ENCODE data around the gene BSCL2. TPM values are rescaled to one million over a fixed set of nuclear protein-coding genes. Genes with fewer than 3 reads are reported as not detected.

Gene BSCL2
- total RNA-seq, 1 experiment from 2014 or later = 77.4 TPM

GRCh38 chr11:62712861-62713260 lies 5.6 kb upstream of the BSCL2 start:
- no peak overlapping the region for H2AK5ac ChIP-seq (ENCODE audit: insufficient read length, low read length)
- no peak overlapping the region for H3K4ac ChIP-seq (ENCODE audit: low read depth, low read length)
- H2BK20ac ChIP-seq (ENCODE audit: low read depth, low read length, poor library complexity, severe bottlenecking) = no peak overlapping the region
- H3T11ph ChIP-seq (ENCODE audit: low read length) = no peak overlapping the region
- no peaks in the 10 kb centered on the region for H4K20me1 ChIP-seq (ENCODE audit: control insufficient read depth, insufficient read depth, insufficient read length)
- Mint-ChIP-seq H3K27ac (peak overlapping the region in 1 of 3 experiments; percentile 87; a peak in 1 of 7 replicates), H3K4me3 (no peak overlapping the region; a peak in 1 of 5 replicates), H3K27me3 (ENCODE audit: low read depth) (no peaks in the 10 kb centered on the region), H3K4me1 (peaks cover 31 to 52% of the 10 kb centered on the region in 2 experiments), H3K9me3 (no peaks in the 10 kb centered on the region; a peak in 1 of 5 replicates), H3K36me3 (ENCODE audit: insufficient read depth in 1 of 3, low read depth in 3 of 3) (peaks cover 41 to 75% (median 70%) of the 10 kb centered on the region in 3 experiments)
- DNase-seq = no peak
- no peaks in the 10 kb centered on the region for H3K9me3 ChIP-seq (ENCODE audit: control insufficient read depth, low read depth, low read length)
- H2AFZ ChIP-seq (ENCODE audit: low read length) = no peak overlapping the region
- H3K56ac ChIP-seq (ENCODE audit: insufficient read length, low read depth, low read length) = no peak overlapping the region
- H3K27me3 ChIP-seq (ENCODE audit: insufficient read depth, low read length) = no peaks in the 10 kb centered on the region
- no peak overlapping the region for H2BK5ac ChIP-seq (ENCODE audit: insufficient read length, low read length)
- H3K27ac ChIP-seq (ENCODE audit: insufficient read length, low read depth, low read length) = no peak overlapping the region
- H2BK15ac ChIP-seq (ENCODE audit: low read depth, low read length) = no peak overlapping the region
- no peak overlapping the region for H3K4me2 ChIP-seq (ENCODE audit: insufficient read depth, insufficient read length, low read length)
- no CpG with 5 or more reads among the region's 3 CpGs for WGBS (ENCODE audit: extremely low coverage, insufficient read length, low lambda C conversion rate)
- H3K9ac ChIP-seq (ENCODE audit: extremely low read depth, insufficient read length, low read length) = no peak overlapping the region
- H2BK120ac ChIP-seq (ENCODE audit: low read depth, low read length, poor library complexity, severe bottlenecking) = no peak overlapping the region
- peaks cover 18% of the 10 kb centered on the region for H3K23me2 ChIP-seq (ENCODE audit: insufficient read length, low read depth, low read length, poor library complexity, severe bottlenecking)
- no peak overlapping the region for H3K14ac ChIP-seq (ENCODE audit: insufficient read depth, low read length)
- H3K79me1 ChIP-seq (ENCODE audit: insufficient read depth, low read depth, low read length, poor library complexity, severe bottlenecking) = peaks cover 2% of the 10 kb centered on the region
- H4K8ac ChIP-seq (replicated peaks; ENCODE audit: insufficient read length, low read depth, low read length) = no peak overlapping the region
- H3K79me2 ChIP-seq (ENCODE audit: insufficient read depth, low read length) = no peaks in the 10 kb centered on the region
- no peak overlapping the region for H3K23ac ChIP-seq (ENCODE audit: insufficient read length, low read depth, low read length)
- H3K4me1 ChIP-seq (ENCODE audit: insufficient read depth, low read length) = peaks cover 2% of the 10 kb centered on the region; the same call in 1 of the 2 replicates
- H2BK12ac ChIP-seq (ENCODE audit: insufficient read length, low read depth, low read length) = no peak overlapping the region
- no peak overlapping the region for H4K5ac ChIP-seq (ENCODE audit: insufficient read length, low read depth, low read length)
- H3K18ac ChIP-seq (ENCODE audit: insufficient read length, low read depth, low read length) = no peak overlapping the region
- H4K91ac ChIP-seq (ENCODE audit: insufficient read length, low read depth, low read length) = no peak overlapping the region
- TF ChIP-seq, protein P1, sequence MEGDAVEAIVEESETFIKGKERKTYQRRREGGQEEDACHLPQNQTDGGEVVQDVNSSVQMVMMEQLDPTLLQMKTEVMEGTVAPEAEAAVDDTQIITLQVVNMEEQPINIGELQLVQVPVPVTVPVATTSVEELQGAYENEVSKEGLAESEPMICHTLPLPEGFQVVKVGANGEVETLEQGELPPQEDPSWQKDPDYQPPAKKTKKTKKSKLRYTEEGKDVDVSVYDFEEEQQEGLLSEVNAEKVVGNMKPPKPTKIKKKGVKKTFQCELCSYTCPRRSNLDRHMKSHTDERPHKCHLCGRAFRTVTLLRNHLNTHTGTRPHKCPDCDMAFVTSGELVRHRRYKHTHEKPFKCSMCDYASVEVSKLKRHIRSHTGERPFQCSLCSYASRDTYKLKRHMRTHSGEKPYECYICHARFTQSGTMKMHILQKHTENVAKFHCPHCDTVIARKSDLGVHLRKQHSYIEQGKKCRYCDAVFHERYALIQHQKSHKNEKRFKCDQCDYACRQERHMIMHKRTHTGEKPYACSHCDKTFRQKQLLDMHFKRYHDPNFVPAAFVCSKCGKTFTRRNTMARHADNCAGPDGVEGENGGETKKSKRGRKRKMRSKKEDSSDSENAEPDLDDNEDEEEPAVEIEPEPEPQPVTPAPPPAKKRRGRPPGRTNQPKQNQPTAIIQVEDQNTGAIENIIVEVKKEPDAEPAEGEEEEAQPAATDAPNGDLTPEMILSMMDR (conservative IDR thresholded peaks at IDR 0.05) = no peak
